Brain pericyte (primary cell): ENCODE measurements around the gene PRSS53.
"Not testable (repeated sequence)": the region's sequence is repeated elsewhere in the genome, so short reads cannot be mapped to it uniquely, and the experiment has no call there.

Source experiments
- DNase-seq: peaks from one replicate; pipeline ENCODE4 v3.0.0-alpha.2; 2012; ENCODE audit warnings: low read depth, low spot score

Gene PRSS53

GRCh38 chr16:31088459-31089183 lies at the start of gene PRSS53:
TSS of gene PRSS53 (minus strand) at chr16:31088943. CDS start at chr16:31088809, 134 bp downstream.
- DNase-seq: no peak

GRCh38 chr16:31136822-31137499 lies 48.2 kb upstream of the PRSS53 start:
- DNase-seq: not testable (repeated sequence)

GRCh38 chr16:31136287-31136662 lies 47.5 kb upstream of the PRSS53 start:
- DNase-seq: no peak

- DNase-seq: no peak
These were observed 47.0 kb upstream of the PRSS53 start, which contains the start of gene PRSS8 for GRCh38 chr16:31135535-31136286. TSS of gene PRSS8 (minus strand) at chr16:31135727. CDS start at chr16:31135498, 229 bp downstream.

GRCh38 chr16:31134625-31135534 lies 46.1 kb upstream of the PRSS53 start:
- DNase-seq: no peak

- DNase-seq: no peak
These were observed 45.4 kb upstream of the PRSS53 start for GRCh38 chr16:31134091-31134571.

GRCh38 chr16:31133046-31133501 lies 44.3 kb upstream of the PRSS53 start:
- no peak for DNase-seq

- no peak for DNase-seq
These were observed 43.7 kb upstream of the PRSS53 start for GRCh38 chr16:31132303-31132979.

GRCh38 chr16:31131841-31132271 lies 43.1 kb upstream of the PRSS53 start:
- DNase-seq: no peak

GRCh38 chr16:31131416-31131815 lies 42.7 kb upstream of the PRSS53 start:
- DNase-seq: no peak

- no peak for DNase-seq
These were observed 42.2 kb upstream of the PRSS53 start for GRCh38 chr16:31130899-31131298.

- no peak for DNase-seq
These were observed 41.7 kb upstream of the PRSS53 start for GRCh38 chr16:31130336-31130891.

- DNase-seq: no peak
These were observed 41.0 kb upstream of the PRSS53 start for GRCh38 chr16:31129568-31130335.

GRCh38 chr16:31128711-31129567 lies 40.2 kb upstream of the PRSS53 start:
- DNase-seq: no peak

GRCh38 chr16:31127182-31127581 lies 38.4 kb upstream of the PRSS53 start:
- DNase-seq: no peak

GRCh38 chr16:31125844-31126243 lies 37.1 kb upstream of the PRSS53 start:
- no peak for DNase-seq

- DNase-seq: no peak
These were observed 31.4 kb upstream of the PRSS53 start for GRCh38 chr16:31120129-31120528.
